A549 (cell line): Measurements from ENCODE around the gene VDR.

Source experiments
- BHLHE40 ChIP-seq: IDR thresholded peaks from 2 replicates; pipeline ENCODE4 v1.6.1; 2012; ENCODE audit warnings: low read depth, low read length, inconsistent platforms
- CTCF ChIP-seq: fragments of >200 bp; sonication (Bioruptor Twin); formaldehyde crosslinking; IDR thresholded peaks from 3 replicates; pipeline ENCODE4 v1.5.1; 2016
- EHMT2 ChIP-seq: fragments of 200-600 bp; sonication (generic); IDR thresholded peaks from 2 replicates; pipeline ENCODE4 v1.6.1; 2016; ENCODE audit warnings: antibody characterized with exemption, low read depth, mild to moderate bottlenecking, moderate library complexity
- POLR2A ChIP-seq: IDR thresholded peaks from 2 replicates; pipeline ENCODE4 v1.6.1; 2012; ENCODE audit warnings: mild to moderate bottlenecking, low read length
- USF2 ChIP-seq: fragments of 450-650 bp; IDR thresholded peaks from 2 replicates; pipeline ENCODE4 v1.6.1; 2014; ENCODE audit warnings: antibody characterized with exemption

- TF ChIP-seq CTCF: no peak
- no peak for TF ChIP-seq USF2
- TF ChIP-seq POLR2A: no peak
- no peak for TF ChIP-seq BHLHE40
- no peak for TF ChIP-seq EHMT2
Observed at GRCh38 chr12:47907851-47908454, 3.2 kb upstream of the VDR start.
